Sigmoid colon (tissue), 4 donors: Measurements from ENCODE around the gene PADI1.

ENCODE experiments used
- CTCF ChIP-seq, 4 experiments: fragments of 450-650 bp in 3 of 4; fragments of 200-600 bp in 1 of 4; IDR thresholded peaks; one replicate each; pipeline ENCODE4 v1.5.1; 2016 to 2019; ENCODE audit warnings: antibody characterized with exemption in 4 of 4, mild to moderate bottlenecking in 3 of 4, moderate library complexity in 2 of 4
- POLR2A ChIP-seq, 2 donors: fragments of 450-650 bp; IDR thresholded peaks; one replicate each; pipeline ENCODE4 v1.6.1; 2016; ENCODE audit warnings: antibody characterized with exemption in 2 of 2, mild to moderate bottlenecking in 2 of 2, moderate library complexity in 2 of 2
- POLR2AphosphoS5 ChIP-seq, 4 donors: sonication (generic); formaldehyde crosslinking; IDR thresholded peaks; one replicate each; pipeline ENCODE4 v1.6.1; 2017; ENCODE audit warnings: antibody characterized with exemption in 4 of 4

DNA sequence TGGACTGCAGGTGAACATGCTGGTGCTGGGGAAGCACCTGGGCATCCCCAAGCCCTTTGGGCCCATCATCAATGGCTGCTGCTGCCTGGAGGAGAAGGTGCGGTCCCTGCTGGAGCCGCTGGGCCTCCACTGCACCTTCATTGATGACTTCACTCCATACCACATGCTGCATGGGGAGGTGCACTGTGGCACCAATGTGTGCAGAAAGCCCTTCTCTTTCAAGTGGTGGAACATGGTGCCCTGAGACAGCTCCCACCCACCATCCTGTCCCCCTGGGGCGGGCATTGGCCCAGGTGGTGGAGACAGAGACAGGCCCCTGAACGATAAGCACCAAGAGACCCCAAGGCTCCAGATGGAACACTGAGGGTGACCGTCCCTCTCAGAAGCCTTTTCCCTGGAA, 77.9 kb downstream of the PADI1 start:
- TF ChIP-seq POLR2A (IDR thresholded peaks at IDR 0.05) (no peak), CTCF (IDR thresholded peaks at IDR 0.05) (no peak), POLR2AphosphoS5 (IDR thresholded peaks at IDR 0.05) (no peak)
